WTC11 (cell line): ENCODE results near the gene SULT6B1. TPM values are rescaled to one million over a fixed set of nuclear protein-coding genes. Genes with fewer than 3 reads are reported as not detected.

Experiments
- ATAC-seq: fragments of 200-7000 bp; cut with Tn5 transposase; 2 replicates; pipeline ENCODE4 v1.10.0; 2021; ENCODE audit warnings: mild to moderate bottlenecking, moderate library complexity
- CTCF ChIA-PET: fragments of 300-600 bp; sonication (Branson Sonifier 250); formaldehyde crosslinking; loops from one replicate; lab custom pipeline; 2021; ENCODE audit warnings: antibody characterized with exemption; lab: Charles Lee
- POLR2A ChIA-PET: fragments of 350-600 bp; sonication (Branson Sonifier 250); formaldehyde crosslinking; loops from one replicate; lab custom pipeline; 2021; ENCODE audit warnings: antibody characterized with exemption; lab: Charles Lee
- DNase-seq: peaks from one replicate; pipeline ENCODE4 v3.0.0; 2021; ENCODE audit warnings: low spot score
- H3K27ac Mint-ChIP-seq: 2 replicates; pipeline ENCODE4 v1.8.0; 2021; ENCODE audit warnings: mixed read lengths
- H3K27me3 Mint-ChIP-seq: 2 replicates; pipeline ENCODE4 v1.8.0; 2021; ENCODE audit warnings: low read depth, mild to moderate bottlenecking, moderate library complexity, mixed read lengths
- H3K36me3 Mint-ChIP-seq: 2 replicates; pipeline ENCODE4 v1.8.0; 2021; ENCODE audit warnings: mixed read lengths
- H3K4me1 Mint-ChIP-seq: 2 replicates; pipeline ENCODE4 v1.8.0; 2022; ENCODE audit warnings: mixed read lengths
- H3K4me3 Mint-ChIP-seq: 2 replicates; pipeline ENCODE4 v1.8.0; 2021; ENCODE audit warnings: mild to moderate bottlenecking, moderate library complexity, mixed read lengths
- H3K9me3 Mint-ChIP-seq: 2 replicates; pipeline ENCODE4 v1.8.0; 2021; ENCODE audit warnings: mixed read lengths
- CREM ChIP-seq: sonication (generic); formaldehyde crosslinking; IDR thresholded peaks from 2 replicates; pipeline ENCODE4 v1.8.1; 2022; ENCODE audit warnings: mild to moderate bottlenecking, missing genetic modification reagents, moderate library complexity
- ESRRA ChIP-seq: sonication (generic); formaldehyde crosslinking; IDR thresholded peaks from 2 replicates; pipeline ENCODE4 v1.8.1; 2022; ENCODE audit warnings: mild to moderate bottlenecking, missing genetic modification reagents, borderline replicate concordance
- FOXJ3 ChIP-seq: sonication (generic); formaldehyde crosslinking; IDR thresholded peaks from 2 replicates; pipeline ENCODE4 v1.9.0; 2021; ENCODE audit warnings: missing genetic modification reagents, mild to moderate bottlenecking, borderline replicate concordance
- GABPB1 ChIP-seq: sonication (generic); formaldehyde crosslinking; IDR thresholded peaks from 2 replicates; pipeline ENCODE4 v1.8.1; 2023; ENCODE audit warnings: mild to moderate bottlenecking, missing genetic modification reagents
- GRHL2 ChIP-seq: fragments of 250-450 bp; sonication (Bioruptor Pico); IDR thresholded peaks from 2 replicates; pipeline ENCODE4 v1.8.0; 2022; ENCODE audit warnings: mild to moderate bottlenecking, moderate library complexity; ENCODE audit not compliant: insufficient replicate concordance, severe bottlenecking
- GTF2I ChIP-seq: fragments of 250-450 bp; sonication (Bioruptor Pico); conservative IDR thresholded peaks from 2 replicates; pipeline ENCODE4 v1.4.0; 2021; ENCODE audit warnings: mild to moderate bottlenecking
- KAT7 ChIP-seq: sonication (generic); formaldehyde crosslinking; IDR thresholded peaks from 2 replicates; pipeline ENCODE4 v1.8.1; 2023; ENCODE audit warnings: missing genetic modification reagents, mild to moderate bottlenecking, borderline replicate concordance
- MYBL2 ChIP-seq: sonication (generic); formaldehyde crosslinking; IDR thresholded peaks from 2 replicates; pipeline ENCODE4 v1.8.1; 2023; ENCODE audit warnings: mild to moderate bottlenecking, moderate library complexity, missing genetic modification reagents
- NFYB ChIP-seq: sonication (generic); formaldehyde crosslinking; conservative IDR thresholded peaks from 2 replicates; pipeline ENCODE4 v1.8.0; 2022; ENCODE audit warnings: low read depth, missing genetic modification reagents
- SMAD3 ChIP-seq: sonication (generic); formaldehyde crosslinking; IDR thresholded peaks from 2 replicates; pipeline ENCODE4 v1.8.0; 2022; ENCODE audit warnings: missing genetic modification reagents, mild to moderate bottlenecking, borderline replicate concordance
- SP1 ChIP-seq: sonication (generic); formaldehyde crosslinking; conservative IDR thresholded peaks from 2 replicates; pipeline ENCODE4 v1.8.1; 2022; ENCODE audit warnings: missing genetic modification reagents
- TCF7 ChIP-seq: sonication (generic); formaldehyde crosslinking; IDR thresholded peaks from 2 replicates; pipeline ENCODE4 v1.8.0; 2022; ENCODE audit warnings: mild to moderate bottlenecking, low read depth, missing genetic modification reagents, moderate library complexity
- ZNF121 ChIP-seq: sonication (generic); formaldehyde crosslinking; IDR thresholded peaks from 2 replicates; pipeline ENCODE4 v1.8.0; 2023; ENCODE audit warnings: missing genetic modification reagents
- ZNF232 ChIP-seq: sonication (generic); formaldehyde crosslinking; IDR thresholded peaks from 2 replicates; pipeline ENCODE4 v1.8.0; 2022; ENCODE audit warnings: mild to moderate bottlenecking, missing genetic modification reagents
- ZNF317 ChIP-seq: sonication (generic); formaldehyde crosslinking; IDR thresholded peaks from 2 replicates; pipeline ENCODE4 v1.8.1; 2023; ENCODE audit warnings: low read depth, mild to moderate bottlenecking, moderate library complexity, missing genetic modification reagents, borderline replicate concordance
- ZNF423 ChIP-seq: fragments of 250-450 bp; sonication (Bioruptor Pico); IDR thresholded peaks from 2 replicates; pipeline ENCODE4 v2.1.2; 2022; ENCODE audit warnings: mild to moderate bottlenecking, moderate library complexity
- total RNA-seq: library from RNA; stranded (reverse); gene quantifications from 3 replicates; pipeline ENCODE4 v1.2.3, GENCODE V29; 2021
- TF ChIP-seq, protein P1 (sequence below): sonication (generic); formaldehyde crosslinking; IDR thresholded peaks from 2 replicates; pipeline ENCODE4 v1.8.1; 2022; ENCODE audit warnings: mild to moderate bottlenecking, moderate library complexity, missing genetic modification reagents
- TF ChIP-seq, protein P2 (sequence below): fragments of 200-600 bp; IDR thresholded peaks from 2 replicates; pipeline ENCODE4 v1.8.0; 2022; ENCODE audit warnings: antibody characterized with exemption
- TF ChIP-seq, protein P3 (sequence below): fragments of 250-450 bp; sonication (Bioruptor Pico); IDR thresholded peaks from 2 replicates; pipeline ENCODE4 v1.9.0; 2021; ENCODE audit warnings: mild to moderate bottlenecking, borderline replicate concordance
- TF ChIP-seq, protein P4 (sequence below): sonication (generic); formaldehyde crosslinking; IDR thresholded peaks from 2 replicates; pipeline ENCODE4 v1.8.1; 2023; ENCODE audit warnings: mild to moderate bottlenecking, missing genetic modification reagents
- TF ChIP-seq, protein P5 (sequence below): fragments of 250-450 bp; sonication (Bioruptor Pico); IDR thresholded peaks from 2 replicates; pipeline ENCODE4 v1.8.0; 2021; ENCODE audit warnings: mild to moderate bottlenecking

The SULT6B1 gene
- total RNA-seq, 1 experiment from 2014 or later, result not detected

DNA sequence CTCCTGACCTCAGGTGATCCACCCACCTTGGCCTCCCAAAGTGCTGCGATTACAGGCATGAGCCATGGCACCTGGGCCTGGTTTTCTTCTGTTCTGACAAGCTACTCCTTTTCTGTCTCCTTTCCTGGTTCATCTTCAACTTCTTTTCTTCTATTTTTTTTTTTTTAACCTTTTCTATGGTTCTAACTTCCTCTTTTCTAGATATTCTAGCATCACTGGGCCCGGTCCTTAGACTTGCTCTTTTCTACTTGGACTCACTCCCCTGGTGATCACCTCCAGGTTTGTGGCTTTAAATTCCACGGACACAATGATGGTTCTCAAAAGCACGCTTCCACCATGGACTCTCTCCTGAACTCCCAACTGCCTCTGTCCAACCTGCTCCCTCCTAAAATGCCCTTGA lies 33.7 kb downstream of the SULT6B1 start:
- no peak for ATAC-seq
- POLR2A ChIA-PET, result no interaction called here
- no peak for TF ChIP-seq MYBL2 (CRISPR knock-in tag)
- Mint-ChIP-seq H3K4me3 (no peak overlapping the region), H3K27me3 (no peaks in the 10 kb centered on the region), H3K4me1 (peaks cover 46% of the 10 kb centered on the region), H3K9me3 (peaks cover 5% of the 10 kb centered on the region; the same call in 1 of the 2 replicates), H3K36me3 (peaks cover 16% of the 10 kb centered on the region), H3K27ac (no peak overlapping the region)
- CTCF ChIA-PET, result no interaction called here
- no peak for DNase-seq

DNA sequence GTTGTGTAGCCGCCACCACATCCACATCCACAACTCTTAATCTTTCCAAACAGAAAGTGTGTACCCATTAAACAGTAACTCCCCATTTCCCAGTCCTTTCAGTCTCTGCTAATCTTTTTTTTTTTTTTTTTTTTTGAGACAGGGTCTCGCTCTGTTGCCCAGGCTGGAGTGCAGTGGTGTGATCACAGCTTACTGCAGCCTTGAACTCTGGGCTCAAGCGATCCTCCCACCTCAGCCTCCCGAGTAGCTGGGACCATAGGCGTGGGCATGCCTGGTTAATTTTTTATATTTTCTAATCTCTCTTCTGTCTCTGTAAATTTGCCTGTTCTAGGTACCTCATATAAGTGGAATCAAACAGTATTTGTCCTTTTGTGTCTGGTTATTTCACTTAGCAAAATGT lies 35.2 kb downstream of the SULT6B1 start:
- no peak overlapping the region for H3K27ac Mint-ChIP-seq
- H3K4me1 Mint-ChIP-seq, result peaks cover 40% of the 10 kb centered on the region
- TF ChIP-seq GABPB1 (CRISPR knock-in tag), result no peak
- no peak for TF ChIP-seq NFYB (CRISPR knock-in tag)
- TF ChIP-seq, protein P1, sequence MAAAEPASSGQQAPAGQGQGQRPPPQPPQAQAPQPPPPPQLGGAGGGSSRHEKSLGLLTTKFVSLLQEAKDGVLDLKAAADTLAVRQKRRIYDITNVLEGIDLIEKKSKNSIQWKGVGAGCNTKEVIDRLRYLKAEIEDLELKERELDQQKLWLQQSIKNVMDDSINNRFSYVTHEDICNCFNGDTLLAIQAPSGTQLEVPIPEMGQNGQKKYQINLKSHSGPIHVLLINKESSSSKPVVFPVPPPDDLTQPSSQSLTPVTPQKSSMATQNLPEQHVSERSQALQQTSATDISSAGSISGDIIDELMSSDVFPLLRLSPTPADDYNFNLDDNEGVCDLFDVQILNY (CRISPR knock-in tag), result no peak
- no peak for TF ChIP-seq GRHL2
- no peak for TF ChIP-seq ZNF317
- TF ChIP-seq ZNF423 (CRISPR knock-in tag), result no peak
- TF ChIP-seq, protein P2, sequence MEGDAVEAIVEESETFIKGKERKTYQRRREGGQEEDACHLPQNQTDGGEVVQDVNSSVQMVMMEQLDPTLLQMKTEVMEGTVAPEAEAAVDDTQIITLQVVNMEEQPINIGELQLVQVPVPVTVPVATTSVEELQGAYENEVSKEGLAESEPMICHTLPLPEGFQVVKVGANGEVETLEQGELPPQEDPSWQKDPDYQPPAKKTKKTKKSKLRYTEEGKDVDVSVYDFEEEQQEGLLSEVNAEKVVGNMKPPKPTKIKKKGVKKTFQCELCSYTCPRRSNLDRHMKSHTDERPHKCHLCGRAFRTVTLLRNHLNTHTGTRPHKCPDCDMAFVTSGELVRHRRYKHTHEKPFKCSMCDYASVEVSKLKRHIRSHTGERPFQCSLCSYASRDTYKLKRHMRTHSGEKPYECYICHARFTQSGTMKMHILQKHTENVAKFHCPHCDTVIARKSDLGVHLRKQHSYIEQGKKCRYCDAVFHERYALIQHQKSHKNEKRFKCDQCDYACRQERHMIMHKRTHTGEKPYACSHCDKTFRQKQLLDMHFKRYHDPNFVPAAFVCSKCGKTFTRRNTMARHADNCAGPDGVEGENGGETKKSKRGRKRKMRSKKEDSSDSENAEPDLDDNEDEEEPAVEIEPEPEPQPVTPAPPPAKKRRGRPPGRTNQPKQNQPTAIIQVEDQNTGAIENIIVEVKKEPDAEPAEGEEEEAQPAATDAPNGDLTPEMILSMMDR, result no peak
- no peak for TF ChIP-seq CREM (CRISPR knock-in tag)
- TF ChIP-seq, all 79 proteins: peak for 0
- H3K4me3 Mint-ChIP-seq, result no peak overlapping the region
- ChIA-PET CTCF (no interaction called here), POLR2A (no interaction called here)
- H3K36me3 Mint-ChIP-seq, result peaks cover 22% of the 10 kb centered on the region
- DNase-seq, result no peak
- H3K9me3 Mint-ChIP-seq, result peaks cover 5% of the 10 kb centered on the region; the same call in 1 of the 2 replicates
- H3K27me3 Mint-ChIP-seq, result no peaks in the 10 kb centered on the region
- ATAC-seq, result no peak

DNA sequence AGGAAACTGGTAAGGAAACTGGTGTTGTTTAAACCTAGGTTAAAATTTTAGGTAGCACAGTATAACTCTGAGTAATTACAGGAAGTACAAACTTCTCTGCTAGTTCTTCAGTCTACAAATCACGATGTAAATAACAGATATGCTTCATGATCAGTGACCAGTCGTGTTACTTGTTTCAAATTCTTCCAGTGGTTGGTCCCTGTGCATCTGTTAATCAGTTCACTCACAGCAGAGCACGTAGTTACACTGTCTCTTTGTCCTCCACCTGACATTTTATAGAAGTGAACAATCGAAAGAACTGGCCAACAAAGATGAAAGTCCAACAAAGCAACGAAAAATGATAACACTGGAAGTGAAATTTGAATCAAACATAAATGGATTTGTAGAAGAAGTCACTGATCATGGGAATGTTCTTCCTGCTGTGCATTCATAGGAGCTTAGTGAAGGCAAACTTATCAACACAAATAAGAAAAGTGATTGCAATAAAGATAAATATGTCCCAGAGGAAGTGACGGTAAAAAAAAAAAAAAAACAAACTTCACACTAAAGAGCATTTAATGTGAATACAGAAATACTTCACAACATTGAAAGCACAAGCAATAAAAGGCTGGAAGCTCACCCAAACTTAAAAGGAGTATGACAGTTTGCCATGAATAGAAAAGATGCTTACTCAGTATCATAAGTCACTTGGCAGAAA lies 38.7 kb downstream of the SULT6B1 start:
- H3K4me1 Mint-ChIP-seq, result peaks cover 20% of the 10 kb centered on the region
- ChIA-PET CTCF (no interaction called here), POLR2A (no interaction called here)
- DNase-seq, result no peak
- no peak for ATAC-seq
- no peaks in the 10 kb centered on the region for H3K27me3 Mint-ChIP-seq
- peaks cover 41% of the 10 kb centered on the region for H3K36me3 Mint-ChIP-seq
- peaks cover 5% of the 10 kb centered on the region; the same call in 1 of the 2 replicates for H3K9me3 Mint-ChIP-seq
- H3K27ac Mint-ChIP-seq, result peak overlapping the region; percentile 58
- no peak overlapping the region for H3K4me3 Mint-ChIP-seq
- no peak for TF ChIP-seq ZNF232 (CRISPR knock-in tag)
- TF ChIP-seq, protein P3, sequence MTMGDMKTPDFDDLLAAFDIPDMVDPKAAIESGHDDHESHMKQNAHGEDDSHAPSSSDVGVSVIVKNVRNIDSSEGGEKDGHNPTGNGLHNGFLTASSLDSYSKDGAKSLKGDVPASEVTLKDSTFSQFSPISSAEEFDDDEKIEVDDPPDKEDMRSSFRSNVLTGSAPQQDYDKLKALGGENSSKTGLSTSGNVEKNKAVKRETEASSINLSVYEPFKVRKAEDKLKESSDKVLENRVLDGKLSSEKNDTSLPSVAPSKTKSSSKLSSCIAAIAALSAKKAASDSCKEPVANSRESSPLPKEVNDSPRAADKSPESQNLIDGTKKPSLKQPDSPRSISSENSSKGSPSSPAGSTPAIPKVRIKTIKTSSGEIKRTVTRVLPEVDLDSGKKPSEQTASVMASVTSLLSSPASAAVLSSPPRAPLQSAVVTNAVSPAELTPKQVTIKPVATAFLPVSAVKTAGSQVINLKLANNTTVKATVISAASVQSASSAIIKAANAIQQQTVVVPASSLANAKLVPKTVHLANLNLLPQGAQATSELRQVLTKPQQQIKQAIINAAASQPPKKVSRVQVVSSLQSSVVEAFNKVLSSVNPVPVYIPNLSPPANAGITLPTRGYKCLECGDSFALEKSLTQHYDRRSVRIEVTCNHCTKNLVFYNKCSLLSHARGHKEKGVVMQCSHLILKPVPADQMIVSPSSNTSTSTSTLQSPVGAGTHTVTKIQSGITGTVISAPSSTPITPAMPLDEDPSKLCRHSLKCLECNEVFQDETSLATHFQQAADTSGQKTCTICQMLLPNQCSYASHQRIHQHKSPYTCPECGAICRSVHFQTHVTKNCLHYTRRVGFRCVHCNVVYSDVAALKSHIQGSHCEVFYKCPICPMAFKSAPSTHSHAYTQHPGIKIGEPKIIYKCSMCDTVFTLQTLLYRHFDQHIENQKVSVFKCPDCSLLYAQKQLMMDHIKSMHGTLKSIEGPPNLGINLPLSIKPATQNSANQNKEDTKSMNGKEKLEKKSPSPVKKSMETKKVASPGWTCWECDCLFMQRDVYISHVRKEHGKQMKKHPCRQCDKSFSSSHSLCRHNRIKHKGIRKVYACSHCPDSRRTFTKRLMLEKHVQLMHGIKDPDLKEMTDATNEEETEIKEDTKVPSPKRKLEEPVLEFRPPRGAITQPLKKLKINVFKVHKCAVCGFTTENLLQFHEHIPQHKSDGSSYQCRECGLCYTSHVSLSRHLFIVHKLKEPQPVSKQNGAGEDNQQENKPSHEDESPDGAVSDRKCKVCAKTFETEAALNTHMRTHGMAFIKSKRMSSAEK, result no peak
- TF ChIP-seq ZNF121 (CRISPR knock-in tag), result no peak
- TF ChIP-seq ESRRA, result no peak
- no peak for TF ChIP-seq GTF2I (CRISPR knock-in tag)
- TF ChIP-seq, protein P4, sequence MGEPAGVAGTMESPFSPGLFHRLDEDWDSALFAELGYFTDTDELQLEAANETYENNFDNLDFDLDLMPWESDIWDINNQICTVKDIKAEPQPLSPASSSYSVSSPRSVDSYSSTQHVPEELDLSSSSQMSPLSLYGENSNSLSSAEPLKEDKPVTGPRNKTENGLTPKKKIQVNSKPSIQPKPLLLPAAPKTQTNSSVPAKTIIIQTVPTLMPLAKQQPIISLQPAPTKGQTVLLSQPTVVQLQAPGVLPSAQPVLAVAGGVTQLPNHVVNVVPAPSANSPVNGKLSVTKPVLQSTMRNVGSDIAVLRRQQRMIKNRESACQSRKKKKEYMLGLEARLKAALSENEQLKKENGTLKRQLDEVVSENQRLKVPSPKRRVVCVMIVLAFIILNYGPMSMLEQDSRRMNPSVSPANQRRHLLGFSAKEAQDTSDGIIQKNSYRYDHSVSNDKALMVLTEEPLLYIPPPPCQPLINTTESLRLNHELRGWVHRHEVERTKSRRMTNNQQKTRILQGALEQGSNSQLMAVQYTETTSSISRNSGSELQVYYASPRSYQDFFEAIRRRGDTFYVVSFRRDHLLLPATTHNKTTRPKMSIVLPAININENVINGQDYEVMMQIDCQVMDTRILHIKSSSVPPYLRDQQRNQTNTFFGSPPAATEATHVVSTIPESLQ (CRISPR knock-in tag), result no peak
- TF ChIP-seq MYBL2 (CRISPR knock-in tag), result no peak
- TF ChIP-seq KAT7, result no peak
- no peak for TF ChIP-seq SP1 (CRISPR knock-in tag)
- TF ChIP-seq, protein P5, sequence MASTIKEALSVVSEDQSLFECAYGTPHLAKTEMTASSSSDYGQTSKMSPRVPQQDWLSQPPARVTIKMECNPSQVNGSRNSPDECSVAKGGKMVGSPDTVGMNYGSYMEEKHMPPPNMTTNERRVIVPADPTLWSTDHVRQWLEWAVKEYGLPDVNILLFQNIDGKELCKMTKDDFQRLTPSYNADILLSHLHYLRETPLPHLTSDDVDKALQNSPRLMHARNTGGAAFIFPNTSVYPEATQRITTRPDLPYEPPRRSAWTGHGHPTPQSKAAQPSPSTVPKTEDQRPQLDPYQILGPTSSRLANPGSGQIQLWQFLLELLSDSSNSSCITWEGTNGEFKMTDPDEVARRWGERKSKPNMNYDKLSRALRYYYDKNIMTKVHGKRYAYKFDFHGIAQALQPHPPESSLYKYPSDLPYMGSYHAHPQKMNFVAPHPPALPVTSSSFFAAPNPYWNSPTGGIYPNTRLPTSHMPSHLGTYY (CRISPR knock-in tag), result no peak
- no peak for TF ChIP-seq TCF7 (CRISPR knock-in tag)
- no peak for TF ChIP-seq FOXJ3 (CRISPR knock-in tag)
- TF ChIP-seq, protein P1 (CRISPR knock-in tag), result no peak
- no peak for TF ChIP-seq SMAD3 (CRISPR knock-in tag)
